Caco-2 (cell line): ENCODE data around the gene ZNF333. TPM values are rescaled to one million over a fixed set of nuclear protein-coding genes. Genes with fewer than 3 reads are reported as not detected.
"Not testable (repeated sequence)": the region's sequence is repeated elsewhere in the genome, so short reads cannot be mapped to it uniquely, and the experiment has no call there.

ENCODE experiments used
- BruUV-seq: library from RNA; stranded (reverse); fragments of 400-500 nt; replicated peaks from 2 replicates; lab custom pipeline; 2021; lab: Mats Ljungman, UMichigan
- CTCF ChIA-PET: fragments of 300-600 bp; sonication (Branson Sonifier 250); formaldehyde crosslinking; loops from one replicate; lab custom pipeline; 2022; ENCODE audit warnings: antibody characterized with exemption; lab: Charles Lee
- POLR2A ChIA-PET: fragments of 300-600 bp; sonication (Branson Sonifier 250); formaldehyde crosslinking; loops from one replicate; lab custom pipeline; 2022; ENCODE audit warnings: antibody characterized with exemption; lab: Charles Lee
- DNase-seq, 2 experiments: peaks; one replicate each; pipeline versions ENCODE4 v3.0.0 to v3.0.0-alpha.2; 2020 to 2022
- H3K27me3 ChIP-seq: replicated peaks from 2 replicates; pipeline ENCODE4 v1.6.0; 2011; ENCODE audit warnings: low read length; ENCODE audit not compliant: control insufficient read depth, insufficient read depth
- H3K36me3 ChIP-seq: 2 replicates; pipeline ENCODE4 v1.5.1; 2011; ENCODE audit warnings: low read length; ENCODE audit not compliant: control insufficient read depth, insufficient read depth
- H3K4me1 ChIP-seq: fragments of 250-450 bp; sonication (Bioruptor Pico); 2 replicates; pipeline ENCODE4 v1.5.1; 2020; ENCODE audit warnings: mild to moderate bottlenecking
- H3K4me3 ChIP-seq: 2 replicates; pipeline ENCODE4 v1.5.1; 2011; ENCODE audit warnings: low read depth, mild to moderate bottlenecking, control low read depth, low read length
- H3K9me3 ChIP-seq: fragments of 250-450 bp; sonication (Bioruptor Pico); 2 replicates; pipeline ENCODE4 v1.5.1; 2020; ENCODE audit warnings: mild to moderate bottlenecking, moderate library complexity
- H3K27ac Mint-ChIP-seq: one replicate; pipeline ENCODE4 v1.8.0; 2022; ENCODE audit warnings: mixed read lengths; ENCODE audit not compliant: unreplicated experiment
- H3K27me3 Mint-ChIP-seq: one replicate; pipeline ENCODE4 v1.8.0; 2022; ENCODE audit warnings: mixed read lengths; ENCODE audit not compliant: insufficient read depth, unreplicated experiment
- H3K36me3 Mint-ChIP-seq: one replicate; pipeline ENCODE4 v1.8.0; 2022; ENCODE audit warnings: mild to moderate bottlenecking, mixed read lengths; ENCODE audit not compliant: insufficient read depth, unreplicated experiment
- H3K4me1 Mint-ChIP-seq: one replicate; pipeline ENCODE4 v1.8.0; 2022; ENCODE audit warnings: low read depth, mixed read lengths; ENCODE audit not compliant: unreplicated experiment
- H3K4me3 Mint-ChIP-seq: one replicate; pipeline ENCODE4 v1.8.0; 2022; ENCODE audit warnings: mild to moderate bottlenecking, moderate library complexity, mixed read lengths; ENCODE audit not compliant: unreplicated experiment
- H3K9me3 Mint-ChIP-seq: one replicate; pipeline ENCODE4 v1.8.0; 2022; ENCODE audit warnings: mixed read lengths; ENCODE audit not compliant: unreplicated experiment
- CTCF ChIP-seq, 2 experiments: fragments of 200-600 bp in 1 of 2; IDR thresholded peaks; 1 replicate in 1 of 2; 2 replicates in 1 of 2; pipeline versions ENCODE4 v1.5.1 to v1.8.0; 2011 to 2022; ENCODE audit warnings: antibody characterized with exemption in 1 of 2, control low read depth in 1 of 2, inconsistent platforms in 1 of 2, low read depth in 1 of 2, low read length in 1 of 2, mild to moderate bottlenecking in 1 of 2, moderate library complexity in 1 of 2; ENCODE audit not compliant: insufficient read depth in 1 of 2, severe bottlenecking in 1 of 2, unreplicated experiment in 1 of 2
- intact Hi-C: fragments of 100-400 bp; cut with micrococcal nuclease; formaldehyde crosslinking; loops from one replicate; pipeline ENCODE4 v1.10.0; 2022; ENCODE audit not compliant: unreplicated experiment
- total RNA-seq: library from RNA; stranded (reverse); gene quantifications from 2 replicates; pipeline ENCODE4 v1.2.3, GENCODE V29; 2022

The ZNF333 gene
- total RNA-seq, 1 experiment from 2014 or later, result 5.3 TPM

- DNase-seq, result no peak
- no peaks in the 10 kb centered on the region for H3K9me3 Mint-ChIP-seq
- no peak overlapping the region for H3K4me3 ChIP-seq
- H3K4me1 ChIP-seq, result no peaks in the 10 kb centered on the region
- intact Hi-C loops, result no loop called here
- H3K27ac Mint-ChIP-seq, result no peak overlapping the region
- H3K36me3 Mint-ChIP-seq, result peaks cover 6% of the 10 kb centered on the region
- H3K4me3 Mint-ChIP-seq, result no peak overlapping the region
- no peaks in the 10 kb centered on the region for H3K4me1 Mint-ChIP-seq
- no TSS peak for BruUV-seq
- POLR2A ChIA-PET, result no interaction called here
- H3K9me3 ChIP-seq, result no peaks in the 10 kb centered on the region
- CTCF ChIA-PET, result no interaction called here
- TF ChIP-seq CTCF (IDR thresholded peaks at IDR 0.05; ENCODE audit: insufficient read depth in 1 of 2, low read depth in 1 of 2, low read length in 1 of 2, severe bottlenecking in 1 of 2, unreplicated experiment in 1 of 2), result no peak
- H3K36me3 ChIP-seq, result no peaks in the 10 kb centered on the region
- H3K27me3 Mint-ChIP-seq, result peaks cover 4% of the 10 kb centered on the region
- H3K27me3 ChIP-seq, result no peaks in the 10 kb centered on the region
Measured at GRCh38 chr19:14772995-14773394, 83.1 kb downstream of the ZNF333 start.

GRCh38 chr19:14773722-14774121, 83.9 kb downstream of the ZNF333 start:
- H3K27ac Mint-ChIP-seq, H3K27me3 Mint-ChIP-seq, H3K9me3 Mint-ChIP-seq, H3K4me3 Mint-ChIP-seq, H3K4me1 ChIP-seq, intact Hi-C loops, H3K36me3 ChIP-seq, H3K4me3 ChIP-seq, BruUV-seq, H3K4me1 Mint-ChIP-seq, POLR2A ChIA-PET, H3K27me3 ChIP-seq, H3K36me3 Mint-ChIP-seq, DNase-seq, H3K9me3 ChIP-seq, CTCF ChIA-PET: not testable (repeated sequence)

DNA sequence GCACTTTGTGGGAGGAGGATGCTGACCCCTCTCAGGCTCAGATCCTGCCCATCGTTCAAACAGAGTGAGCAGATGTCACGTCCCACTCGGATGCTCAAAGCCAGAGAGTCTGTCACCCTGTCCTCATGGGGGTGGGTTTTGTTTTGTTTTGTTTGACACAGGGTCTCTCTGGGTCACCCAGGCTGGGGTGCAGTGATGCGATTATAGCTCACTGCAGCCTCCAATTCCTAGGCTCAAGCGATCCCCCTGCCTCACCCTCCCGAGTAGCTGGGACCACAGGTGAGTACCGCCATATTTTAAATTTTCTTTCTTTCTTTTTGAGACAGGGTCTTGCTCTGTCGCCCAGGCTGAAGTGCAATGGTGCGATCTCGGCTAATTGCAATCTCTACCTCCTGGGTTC, 84.5 kb downstream of the ZNF333 start:
- H3K4me1 Mint-ChIP-seq, result no peaks in the 10 kb centered on the region
- intact Hi-C loops, result no loop called here

DNA sequence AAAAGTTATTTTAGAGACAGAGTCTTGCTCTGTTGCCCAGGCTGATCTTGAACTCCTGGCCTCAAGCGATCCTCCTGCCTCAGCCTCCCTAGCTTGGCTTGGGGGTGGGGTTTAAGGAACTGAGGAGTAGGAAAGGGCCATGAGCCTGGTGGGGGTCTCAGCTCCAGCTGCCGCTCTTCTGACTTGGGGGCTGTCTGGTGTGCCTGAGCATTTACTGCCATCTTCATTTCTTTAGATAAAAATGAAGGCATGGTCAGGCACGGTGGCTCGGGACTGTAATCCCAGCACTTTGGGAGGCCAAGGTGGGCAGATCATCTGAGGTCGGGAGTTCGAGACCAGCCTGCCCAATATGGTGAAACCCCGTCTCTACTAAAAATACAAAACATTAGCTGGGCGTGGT, 85.5 kb downstream of the ZNF333 start:
- H3K36me3 Mint-ChIP-seq, POLR2A ChIA-PET, H3K27me3 Mint-ChIP-seq, H3K9me3 ChIP-seq, H3K4me3 ChIP-seq, DNase-seq, H3K27me3 ChIP-seq, H3K4me1 Mint-ChIP-seq, H3K4me1 ChIP-seq, intact Hi-C loops, H3K36me3 ChIP-seq, H3K27ac Mint-ChIP-seq, BruUV-seq, CTCF ChIA-PET, H3K4me3 Mint-ChIP-seq, H3K9me3 Mint-ChIP-seq: not testable (repeated sequence)

More for the DNA sequence above, 84.5 kb downstream of the ZNF333 start:
- H3K27ac Mint-ChIP-seq, result no peak overlapping the region
- ChIA-PET CTCF (no interaction called here), POLR2A (no interaction called here)
- no peaks in the 10 kb centered on the region for H3K36me3 ChIP-seq
- no peaks in the 10 kb centered on the region for H3K9me3 Mint-ChIP-seq
- no peak overlapping the region for H3K4me3 Mint-ChIP-seq
- H3K4me1 ChIP-seq, result no peaks in the 10 kb centered on the region
- no peaks in the 10 kb centered on the region for H3K9me3 ChIP-seq
- TF ChIP-seq CTCF (IDR thresholded peaks at IDR 0.05; ENCODE audit: insufficient read depth in 1 of 2, low read depth in 1 of 2, low read length in 1 of 2, severe bottlenecking in 1 of 2, unreplicated experiment in 1 of 2), result no peak
- peaks cover 6% of the 10 kb centered on the region for H3K36me3 Mint-ChIP-seq
- BruUV-seq, result no TSS peak
- no peaks in the 10 kb centered on the region for H3K27me3 ChIP-seq
- H3K4me3 ChIP-seq, result no peak overlapping the region
- H3K27me3 Mint-ChIP-seq, result peaks cover 7% of the 10 kb centered on the region
- DNase-seq, result no peak
